RKO (cell line): ENCODE measurements around the gene IPO7.

Experiments
- DNase-seq: peaks from one replicate; pipeline ENCODE4 v3.0.0-alpha.2; 2016; ENCODE audit warnings: low spot score

IPO7 gene

GRCh38 chr11:9494316-9494715 is 109.9 kb downstream of the IPO7 start:
- no peak for DNase-seq

DNA sequence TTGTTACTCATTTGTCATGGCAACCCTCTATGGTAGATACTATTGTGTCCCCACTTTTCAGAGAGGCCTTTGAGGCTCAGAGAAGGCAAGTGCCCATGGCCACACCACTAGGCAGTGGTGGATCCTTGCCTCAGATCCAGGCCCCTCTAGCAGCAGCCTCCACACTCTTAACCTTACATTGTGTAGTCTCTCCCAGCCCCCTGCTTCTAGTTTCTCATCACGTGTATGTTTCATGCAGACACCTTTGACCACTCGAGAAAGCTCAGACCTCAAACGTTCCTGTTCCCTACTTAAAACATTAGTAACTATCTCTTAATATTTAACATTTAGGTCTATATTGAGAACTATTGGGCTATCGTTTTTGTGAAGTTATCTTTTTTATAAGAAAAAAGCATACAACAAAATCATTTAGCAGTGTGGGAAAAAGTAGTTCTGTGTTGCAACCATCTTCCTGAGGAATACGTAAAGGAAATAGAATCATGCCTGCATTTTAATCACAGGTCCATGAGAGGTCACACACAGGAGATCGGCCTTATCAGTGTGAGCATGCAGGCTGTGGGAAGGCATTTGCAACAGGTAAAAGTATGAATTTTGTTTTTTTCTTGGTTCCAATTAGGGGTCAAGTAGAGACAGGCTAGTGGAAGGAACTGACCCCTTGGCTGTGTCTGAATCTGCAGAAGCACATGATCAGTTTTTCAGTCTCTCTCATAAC is 111.5 kb downstream of the IPO7 start:
- DNase-seq: no peak
